ENCODE measurements around the gene RAB24.

DNA sequence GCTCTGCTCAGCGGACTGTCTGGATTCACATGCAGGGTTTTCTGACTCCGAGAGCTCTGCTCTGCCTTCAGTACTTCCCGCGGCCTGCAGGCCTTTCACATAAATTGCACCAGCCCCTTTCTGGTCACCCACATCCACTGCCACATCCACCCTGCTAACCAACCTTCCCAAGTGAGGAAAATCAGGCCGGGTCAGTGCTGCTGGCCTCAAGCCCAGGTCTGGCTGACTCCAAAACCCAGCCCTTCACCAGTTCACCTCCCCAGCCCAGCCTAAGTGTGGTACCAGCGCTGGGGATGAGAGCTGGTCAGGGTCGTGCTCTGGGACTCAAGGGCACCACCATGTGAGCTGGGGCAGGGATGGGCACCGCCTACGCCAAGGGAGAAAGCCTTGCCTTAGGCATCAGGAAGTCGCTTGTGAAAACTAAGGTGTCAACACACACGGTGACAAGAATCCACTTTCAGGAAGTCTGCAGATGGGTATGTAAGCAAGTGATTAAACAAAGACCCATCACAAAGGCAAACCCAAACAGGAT, 35.7 kb upstream of the RAB24 start:
- TF ChIP-seq POLR2A (IDR thresholded peaks at IDR 0.05) (no peak), CTCF (IDR thresholded peaks at IDR 0.05) (no peak)

All from thyroid gland (tissue), 4 donors.